Endothelial cell of umbilical vein (primary cell): ENCODE measurements around the gene BDKRB2. TPM values are rescaled to one million over a fixed set of nuclear protein-coding genes. Genes with fewer than 3 reads are reported as not detected.

Experiments
- BruUV-seq: library from RNA; stranded (reverse); fragments of 400-500 nt; replicated peaks from 2 replicates; lab custom pipeline; 2021; lab: Mats Ljungman, UMichigan
- CTCF ChIA-PET: fragments of 300-600, 350-600 bp; sonication (Branson Sonifier 250); formaldehyde crosslinking; loops from one replicate; lab custom pipeline; 2021; ENCODE audit warnings: antibody characterized with exemption, inconsistent platforms; lab: Charles Lee
- POLR2A ChIA-PET: fragments of 300-600, 350-600 bp; sonication (Branson Sonifier 250); formaldehyde crosslinking; loops from one replicate; lab custom pipeline; 2021; ENCODE audit warnings: antibody characterized with exemption, inconsistent platforms; lab: Charles Lee
- DNase-seq: peaks from one replicate; pipeline ENCODE4 v3.0.0-alpha.2; 2011; ENCODE audit warnings: low read depth, low spot score
- FAIRE-seq: peaks from 2 replicates; lab custom pipeline; 2011; peaks lifted over from hg19 to GRCh38; lab: Jason Lieb, UNC
- H2AFZ ChIP-seq: 2 replicates; pipeline ENCODE4 v1.6.0; 2012; ENCODE audit warnings: low read depth, low read length, control low read depth, inconsistent platforms
- H3K27ac ChIP-seq: 2 replicates; pipeline ENCODE4 v1.5.1; 2011; ENCODE audit warnings: low read depth, mild to moderate bottlenecking, control low read depth, low read length, moderate library complexity; ENCODE audit not compliant: insufficient read depth
- H3K27me3 ChIP-seq, 2 experiments: 2 replicates each; pipeline versions ENCODE4 v1.6.0 to v1.6.1; 2011; ENCODE audit warnings: low read length in 2 of 2, mixed read lengths in 1 of 2; ENCODE audit not compliant: control insufficient read depth in 2 of 2, insufficient read depth in 2 of 2
- H3K36me3 ChIP-seq, 2 experiments: 2 replicates in 1 of 2; 3 replicates in 1 of 2; pipeline ENCODE4 v1.5.1; 2011; ENCODE audit warnings: low read length in 2 of 2, mild to moderate bottlenecking in 1 of 2, moderate library complexity in 1 of 2; ENCODE audit not compliant: control insufficient read depth in 2 of 2, insufficient read depth in 2 of 2; ENCODE audit errors: extremely low read depth in 1 of 2
- H3K4me1 ChIP-seq: 3 replicates; pipeline ENCODE4 v1.5.1; 2011; ENCODE audit warnings: mild to moderate bottlenecking, low read length; ENCODE audit not compliant: control insufficient read depth, insufficient read depth; ENCODE audit errors: extremely low read depth
- H3K4me2 ChIP-seq: 2 replicates; pipeline ENCODE4 v1.6.1; 2011; ENCODE audit warnings: low read length, control low read depth, mixed read lengths; ENCODE audit not compliant: insufficient read depth
- H3K4me3 ChIP-seq, 3 experiments: fragments of 200-600 bp in 1 of 3; sonication (generic), shearing (Covaris generic) in 1 of 3; replicated peaks in 1 of 3; 2 replicates each; pipeline ENCODE4 v1.5.1; 2011 to 2016; ENCODE audit warnings: control low read depth in 3 of 3, low read length in 3 of 3, mild to moderate bottlenecking in 2 of 3, inconsistent platforms in 1 of 3, low read depth in 1 of 3, moderate library complexity in 1 of 3; ENCODE audit not compliant: insufficient read depth in 1 of 3
- H3K79me2 ChIP-seq: 2 replicates; pipeline ENCODE4 v1.6.0; 2012; ENCODE audit warnings: low read length, inconsistent platforms; ENCODE audit not compliant: control insufficient read depth, insufficient read depth
- H3K9ac ChIP-seq: replicated peaks from 2 replicates; pipeline ENCODE3; 2011; ENCODE audit warnings: low read length, control low read depth; ENCODE audit not compliant: insufficient read depth; ENCODE audit errors: extremely low read depth
- H3K9me1 ChIP-seq: replicated peaks from 3 replicates; pipeline ENCODE4 v1.6.0; 2011; ENCODE audit warnings: mild to moderate bottlenecking, low read length; ENCODE audit not compliant: control insufficient read depth, insufficient read depth; ENCODE audit errors: extremely low read depth
- H3K9me3 ChIP-seq: replicated peaks from 2 replicates; pipeline ENCODE4 v1.5.1; 2012; ENCODE audit warnings: low read length, inconsistent platforms; ENCODE audit not compliant: control insufficient read depth, insufficient read depth
- H4K20me1 ChIP-seq: replicated peaks from 2 replicates; pipeline ENCODE3; 2011; ENCODE audit warnings: mild to moderate bottlenecking, low read length; ENCODE audit not compliant: control insufficient read depth, insufficient read depth; ENCODE audit errors: extremely low read depth
- EZH2 ChIP-seq: IDR thresholded peaks from 2 replicates; pipeline ENCODE4 v1.6.1; 2012; ENCODE audit warnings: borderline replicate concordance, low read depth, mild to moderate bottlenecking, moderate library complexity, low read length, inconsistent platforms; ENCODE audit not compliant: severe bottlenecking
- FOS ChIP-seq: IDR thresholded peaks from 2 replicates; pipeline ENCODE4 v1.6.1; 2011; ENCODE audit warnings: mild to moderate bottlenecking, low read length, moderate library complexity, borderline replicate concordance; ENCODE audit not compliant: insufficient read depth
- GATA2 ChIP-seq: IDR thresholded peaks from 2 replicates; pipeline ENCODE4 v1.7.0; 2011; ENCODE audit warnings: low read depth, mild to moderate bottlenecking, moderate library complexity, mixed read lengths, low read length; ENCODE audit not compliant: insufficient read length, insufficient read depth
- JUN ChIP-seq: IDR thresholded peaks from 2 replicates; pipeline ENCODE4 v1.6.1; 2011; ENCODE audit warnings: borderline replicate concordance, low read depth; ENCODE audit not compliant: insufficient read length, insufficient read depth
- MAX ChIP-seq: IDR thresholded peaks from 2 replicates; pipeline ENCODE4 v1.6.1; 2011; ENCODE audit not compliant: insufficient read depth, insufficient read length
- MYC ChIP-seq: IDR thresholded peaks from one replicate; pipeline ENCODE4 v1.6.1; 2011; ENCODE audit warnings: mild to moderate bottlenecking, low read depth, low read length
- POLR2A ChIP-seq: IDR thresholded peaks from 2 replicates; pipeline ENCODE4 v1.6.1; 2012; ENCODE audit warnings: low read depth, mild to moderate bottlenecking, control low read depth, low read length
- POLR2AphosphoS5 ChIP-seq: IDR thresholded peaks from 2 replicates; pipeline ENCODE4 v1.6.1; 2012; ENCODE audit warnings: low read depth, mild to moderate bottlenecking, control low read depth, low read length, moderate library complexity; ENCODE audit not compliant: insufficient read depth
- dilution Hi-C: fragments of 300-500 bp; cut with MboI; formaldehyde crosslinking; loops from one replicate; pipeline ENCODE4 v1.15.0; 2019; ENCODE audit warnings: low sequenced_read_pairs; ENCODE audit not compliant: extremely low pct_ligation_motif_present
- intact Hi-C: fragments of 100-400 bp; cut with micrococcal nuclease; formaldehyde crosslinking; loops from one replicate; pipeline ENCODE4 v1.10.0; 2022
- polyA plus RNA-seq, 4 experiments: library from polyadenylated mRNA; depleted of rRNA in 3 of 4; stranded (reverse) in 3 of 4; unstranded in 1 of 4; fragments of >200 nt; gene quantifications; 2 replicates each; pipeline versions ENCODE4 v1.2.1 to v1.2.3, GENCODE V29; 2011 to 2012; ENCODE audit warnings: missing spikeins in 1 of 4
- total RNA-seq: library from RNA; stranded (reverse); gene quantifications from 2 replicates; pipeline ENCODE4 v1.2.3, GENCODE V29; 2021
- TF ChIP-seq, protein P1 (sequence below), 2 donors: IDR thresholded peaks; 1 replicate in 1 of 2; 2 replicates in 1 of 2; pipeline ENCODE4 v1.5.1; 2011; ENCODE audit warnings: low read length in 2 of 2, mild to moderate bottlenecking in 2 of 2, moderate library complexity in 2 of 2, control low read depth in 1 of 2, inconsistent platforms in 1 of 2, low read depth in 1 of 2; ENCODE audit not compliant: insufficient read depth in 1 of 2; ENCODE audit errors: extremely low read depth in 1 of 2

BDKRB2 gene
- total and polyA plus RNA-seq, 2 donors (not counting 3 experiments of a cell fraction or from before 2014, with no cell fraction given) = 0.22 to 0.77 TPM

DNA sequence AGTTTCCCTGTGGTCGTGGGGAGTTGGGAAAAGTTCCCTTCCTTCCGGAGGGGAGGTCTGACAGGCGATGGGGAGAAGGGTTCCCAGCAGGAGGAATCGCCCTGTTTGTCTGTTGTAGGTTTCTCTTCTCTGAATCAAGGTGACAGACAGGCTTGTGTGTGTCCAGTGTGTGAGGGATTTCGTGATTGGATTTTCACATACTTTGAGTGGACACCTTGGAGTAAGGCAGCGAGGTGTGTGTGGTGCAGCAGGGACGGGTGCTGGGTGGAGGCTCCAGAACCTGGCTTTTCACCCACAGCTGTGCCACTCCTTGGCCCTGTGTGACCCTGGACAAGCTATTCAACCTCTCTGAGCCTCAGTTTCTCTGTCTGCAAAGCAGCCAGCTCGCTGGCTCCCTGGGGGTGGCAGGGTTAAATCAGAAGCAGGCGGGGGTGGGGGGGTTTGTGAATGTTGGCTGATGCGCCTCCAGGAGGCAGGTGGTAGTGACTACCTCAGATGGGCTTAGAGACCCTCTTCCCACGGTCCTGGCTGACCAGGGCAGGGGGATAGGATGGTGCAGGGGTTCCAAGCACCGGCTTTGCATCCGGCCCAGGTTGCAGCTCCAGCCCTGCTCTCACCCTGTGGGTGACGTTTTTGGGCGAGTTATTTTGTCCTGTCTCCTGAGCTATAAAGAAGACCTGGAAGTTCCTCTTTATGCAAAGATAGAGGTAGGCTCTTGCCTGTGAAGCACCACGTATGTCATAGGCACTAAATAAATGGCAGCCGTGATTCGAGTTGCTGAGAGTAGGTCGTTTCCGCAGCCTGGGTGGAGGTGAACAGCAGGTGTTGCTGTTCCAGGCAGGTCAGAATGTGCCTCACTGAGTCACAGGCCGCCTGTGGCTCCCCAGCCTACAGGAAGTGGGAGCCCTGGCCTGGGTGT is 679 bp downstream of the BDKRB2 start:
- DNase-seq (no peak), FAIRE-seq (no peak)
- dilution Hi-C loops = no loop called here

More for the DNA sequence above, 679 bp downstream of the BDKRB2 start:
- no peaks in the 10 kb centered on the region for H3K27me3 ChIP-seq
- peak overlapping the region; percentile 58 for H2AFZ ChIP-seq
- no peak overlapping the region for H3K27ac ChIP-seq
- H3K9me1 ChIP-seq = no peaks in the 10 kb centered on the region
- no peak overlapping the region for H3K4me3 ChIP-seq
- TF ChIP-seq POLR2AphosphoS5 (no peak), MYC (no peak), GATA2 (no peak), EZH2 (no peak), JUN (no peak), MAX (no peak), FOS (no peak), POLR2A (no peak)
- TF ChIP-seq, protein P1, sequence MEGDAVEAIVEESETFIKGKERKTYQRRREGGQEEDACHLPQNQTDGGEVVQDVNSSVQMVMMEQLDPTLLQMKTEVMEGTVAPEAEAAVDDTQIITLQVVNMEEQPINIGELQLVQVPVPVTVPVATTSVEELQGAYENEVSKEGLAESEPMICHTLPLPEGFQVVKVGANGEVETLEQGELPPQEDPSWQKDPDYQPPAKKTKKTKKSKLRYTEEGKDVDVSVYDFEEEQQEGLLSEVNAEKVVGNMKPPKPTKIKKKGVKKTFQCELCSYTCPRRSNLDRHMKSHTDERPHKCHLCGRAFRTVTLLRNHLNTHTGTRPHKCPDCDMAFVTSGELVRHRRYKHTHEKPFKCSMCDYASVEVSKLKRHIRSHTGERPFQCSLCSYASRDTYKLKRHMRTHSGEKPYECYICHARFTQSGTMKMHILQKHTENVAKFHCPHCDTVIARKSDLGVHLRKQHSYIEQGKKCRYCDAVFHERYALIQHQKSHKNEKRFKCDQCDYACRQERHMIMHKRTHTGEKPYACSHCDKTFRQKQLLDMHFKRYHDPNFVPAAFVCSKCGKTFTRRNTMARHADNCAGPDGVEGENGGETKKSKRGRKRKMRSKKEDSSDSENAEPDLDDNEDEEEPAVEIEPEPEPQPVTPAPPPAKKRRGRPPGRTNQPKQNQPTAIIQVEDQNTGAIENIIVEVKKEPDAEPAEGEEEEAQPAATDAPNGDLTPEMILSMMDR (IDR thresholded peaks at IDR 0.05; ENCODE audit: extremely low read depth in 1 of 2, insufficient read depth in 1 of 2, low read depth in 1 of 2, low read length in 2 of 2) = no peak
- intact Hi-C loops = loop anchor here (2.0 kb wide), 2 partner anchors 69 to 105 kb away; no protein-coding TSS in a partner anchor
- H3K9ac ChIP-seq = no peak overlapping the region
- H3K4me1 ChIP-seq = no peaks in the 10 kb centered on the region
- POLR2A ChIA-PET = interaction anchor here (0.7 kb wide), 1 partner anchor 40 kb away, joined by 7 read pairs; no protein-coding TSS in a partner anchor
- H3K4me2 ChIP-seq = no peak overlapping the region
- H4K20me1 ChIP-seq = no peaks in the 10 kb centered on the region
- no peaks in the 10 kb centered on the region for H3K79me2 ChIP-seq
- no TSS peak for BruUV-seq
- H3K9me3 ChIP-seq = no peaks in the 10 kb centered on the region
- CTCF ChIA-PET = no interaction called here
- H3K36me3 ChIP-seq = no peaks in the 10 kb centered on the region
